ENCODE measurements around the gene CROCC.

- TF ChIP-seq CTCF (IDR thresholded peaks at IDR 0.05; ENCODE audit: insufficient read depth, low read length) (no peak), GABPA (IDR thresholded peaks at IDR 0.05; ENCODE audit: low read depth) (no peak)
Observed at GRCh38 chr1:17020502-17020901, 98.8 kb downstream of the CROCC start.
